Measurements from ENCODE around the gene LRRC56.

LRRC56 gene

GRCh38 chr11:560305-561147 lies 23.2 kb downstream of the LRRC56 start, which contains the start of the genes LMNTD2 and RASSF7:
LMNTD2 (minus strand) TSS chr11:560738; CDS start chr11:560716, 22 bp downstream.
RASSF7 (plus strand) TSS chr11:560970; CDS start chr11:561769, 799 bp downstream.
- DNase-seq (ENCODE audit: low spot score): peak; percentile 100
- TF ChIP-seq CTCF (IDR thresholded peaks at IDR 0.05; ENCODE audit: extremely low read depth, missing control alignments): no peak

GRCh38 chr11:561148-562003 lies 24.0 kb downstream of the LRRC56 start:
- TF ChIP-seq CTCF (IDR thresholded peaks at IDR 0.05; ENCODE audit: extremely low read depth, missing control alignments): no peak
- peak; percentile 42 for DNase-seq (ENCODE audit: low spot score)

- no peak for TF ChIP-seq CTCF (IDR thresholded peaks at IDR 0.05; ENCODE audit: extremely low read depth, missing control alignments)
- no peak for DNase-seq (ENCODE audit: low spot score)
Observed at GRCh38 chr11:562046-562645, 24.8 kb downstream of the LRRC56 start.

- no peak for TF ChIP-seq CTCF (IDR thresholded peaks at IDR 0.05; ENCODE audit: extremely low read depth, missing control alignments)
Observed at GRCh38 chr11:563066-563811, 25.9 kb downstream of the LRRC56 start.

GRCh38 chr11:563812-564578 lies 26.7 kb downstream of the LRRC56 start:
- DNase-seq (ENCODE audit: low spot score): no peak
- no peak for TF ChIP-seq CTCF (IDR thresholded peaks at IDR 0.05; ENCODE audit: extremely low read depth, missing control alignments)

More at GRCh38 chr11:563066-563811, 25.9 kb downstream of the LRRC56 start:
- DNase-seq (ENCODE audit: low spot score): no peak

GRCh38 chr11:565921-566509 lies 28.7 kb downstream of the LRRC56 start:
- no peak for DNase-seq (ENCODE audit: low spot score)
- no peak for TF ChIP-seq CTCF (IDR thresholded peaks at IDR 0.05; ENCODE audit: extremely low read depth, missing control alignments)

All from GM20000 (cell line).